Mammary epithelial cell (primary cell): ENCODE data around the gene WAC.

Experiments
- EZH2 ChIP-seq: IDR thresholded peaks from 2 replicates; pipeline ENCODE4 v1.6.1; 2012; ENCODE audit warnings: low read length, inconsistent platforms, borderline replicate concordance
- TF ChIP-seq, protein P1 (sequence below), 2 donors: IDR thresholded peaks in 1 of 2; conservative IDR thresholded peaks in 1 of 2; 2 replicates each; pipeline ENCODE4 v1.5.1; 2011 to 2012; ENCODE audit warnings: inconsistent platforms in 2 of 2, low read length in 2 of 2, mild to moderate bottlenecking in 2 of 2, control low read depth in 1 of 2, low read depth in 1 of 2; ENCODE audit not compliant: insufficient read depth in 1 of 2; ENCODE audit errors: extremely low read depth in 1 of 2

DNA sequence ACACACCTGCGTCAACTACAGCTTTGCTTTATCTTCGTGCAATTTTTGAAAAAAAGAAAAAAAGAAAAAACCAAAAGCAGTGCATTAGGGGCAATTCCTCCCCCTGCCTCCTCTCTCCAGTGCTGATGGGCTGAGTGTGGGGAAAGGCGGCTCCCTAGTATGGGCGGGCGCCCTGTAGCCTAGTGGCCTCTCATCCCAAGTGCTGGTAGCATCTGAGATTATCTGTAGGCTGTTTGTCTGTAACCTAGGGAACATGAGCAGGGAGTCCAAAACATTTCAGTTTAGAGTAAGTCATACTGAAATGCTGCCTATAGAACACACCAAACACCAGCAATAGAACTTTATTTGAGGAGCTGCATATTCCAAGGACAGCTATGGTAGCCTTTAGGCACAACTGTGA lies 119.8 kb downstream of the WAC start:
- TF ChIP-seq, protein P1, sequence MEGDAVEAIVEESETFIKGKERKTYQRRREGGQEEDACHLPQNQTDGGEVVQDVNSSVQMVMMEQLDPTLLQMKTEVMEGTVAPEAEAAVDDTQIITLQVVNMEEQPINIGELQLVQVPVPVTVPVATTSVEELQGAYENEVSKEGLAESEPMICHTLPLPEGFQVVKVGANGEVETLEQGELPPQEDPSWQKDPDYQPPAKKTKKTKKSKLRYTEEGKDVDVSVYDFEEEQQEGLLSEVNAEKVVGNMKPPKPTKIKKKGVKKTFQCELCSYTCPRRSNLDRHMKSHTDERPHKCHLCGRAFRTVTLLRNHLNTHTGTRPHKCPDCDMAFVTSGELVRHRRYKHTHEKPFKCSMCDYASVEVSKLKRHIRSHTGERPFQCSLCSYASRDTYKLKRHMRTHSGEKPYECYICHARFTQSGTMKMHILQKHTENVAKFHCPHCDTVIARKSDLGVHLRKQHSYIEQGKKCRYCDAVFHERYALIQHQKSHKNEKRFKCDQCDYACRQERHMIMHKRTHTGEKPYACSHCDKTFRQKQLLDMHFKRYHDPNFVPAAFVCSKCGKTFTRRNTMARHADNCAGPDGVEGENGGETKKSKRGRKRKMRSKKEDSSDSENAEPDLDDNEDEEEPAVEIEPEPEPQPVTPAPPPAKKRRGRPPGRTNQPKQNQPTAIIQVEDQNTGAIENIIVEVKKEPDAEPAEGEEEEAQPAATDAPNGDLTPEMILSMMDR (conservative IDR thresholded peaks at IDR 0.05 in 1 of 2, IDR thresholded peaks at IDR 0.05 in 1 of 2; ENCODE audit: extremely low read depth in 1 of 2, insufficient read depth in 1 of 2, low read depth in 1 of 2, low read length in 2 of 2), result no peak
- no peak for TF ChIP-seq EZH2
